ENCODE measurements around the gene CFAP97. TPM values are rescaled to one million over a fixed set of nuclear protein-coding genes. Genes with fewer than 3 reads are reported as not detected.
"Not testable (repeated sequence)": the region's sequence is repeated elsewhere in the genome, so short reads cannot be mapped to it uniquely, and the experiment has no call there.

Gene CFAP97
- polyA plus RNA-seq, 5 donors = 29.0 to 49.1 (median 42.8) TPM

DNA sequence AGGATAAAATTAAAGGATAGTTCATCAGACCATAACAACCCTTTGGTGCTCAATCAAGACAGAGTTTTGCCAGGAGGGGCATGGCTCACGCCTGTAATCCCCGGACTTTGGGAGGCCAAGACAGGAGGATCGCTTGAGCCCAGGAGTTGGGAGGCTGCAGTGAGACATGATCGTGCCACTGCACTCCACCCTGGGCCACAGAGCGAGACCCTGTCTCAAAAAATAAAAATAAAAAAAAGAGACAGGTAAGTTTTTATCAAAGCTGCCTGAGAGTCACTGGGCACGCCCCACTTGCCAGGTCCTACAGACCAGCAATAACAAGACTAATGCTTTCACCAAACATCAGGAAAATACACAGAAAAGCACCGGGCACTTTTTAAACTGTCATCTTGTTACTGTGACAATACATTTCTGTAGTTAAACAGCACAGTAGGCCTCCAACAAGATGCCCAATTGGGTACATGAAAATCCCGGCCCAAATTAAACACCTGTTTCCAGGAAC is 765 bp downstream of the CFAP97 start:
- no peak for DNase-seq

DNA sequence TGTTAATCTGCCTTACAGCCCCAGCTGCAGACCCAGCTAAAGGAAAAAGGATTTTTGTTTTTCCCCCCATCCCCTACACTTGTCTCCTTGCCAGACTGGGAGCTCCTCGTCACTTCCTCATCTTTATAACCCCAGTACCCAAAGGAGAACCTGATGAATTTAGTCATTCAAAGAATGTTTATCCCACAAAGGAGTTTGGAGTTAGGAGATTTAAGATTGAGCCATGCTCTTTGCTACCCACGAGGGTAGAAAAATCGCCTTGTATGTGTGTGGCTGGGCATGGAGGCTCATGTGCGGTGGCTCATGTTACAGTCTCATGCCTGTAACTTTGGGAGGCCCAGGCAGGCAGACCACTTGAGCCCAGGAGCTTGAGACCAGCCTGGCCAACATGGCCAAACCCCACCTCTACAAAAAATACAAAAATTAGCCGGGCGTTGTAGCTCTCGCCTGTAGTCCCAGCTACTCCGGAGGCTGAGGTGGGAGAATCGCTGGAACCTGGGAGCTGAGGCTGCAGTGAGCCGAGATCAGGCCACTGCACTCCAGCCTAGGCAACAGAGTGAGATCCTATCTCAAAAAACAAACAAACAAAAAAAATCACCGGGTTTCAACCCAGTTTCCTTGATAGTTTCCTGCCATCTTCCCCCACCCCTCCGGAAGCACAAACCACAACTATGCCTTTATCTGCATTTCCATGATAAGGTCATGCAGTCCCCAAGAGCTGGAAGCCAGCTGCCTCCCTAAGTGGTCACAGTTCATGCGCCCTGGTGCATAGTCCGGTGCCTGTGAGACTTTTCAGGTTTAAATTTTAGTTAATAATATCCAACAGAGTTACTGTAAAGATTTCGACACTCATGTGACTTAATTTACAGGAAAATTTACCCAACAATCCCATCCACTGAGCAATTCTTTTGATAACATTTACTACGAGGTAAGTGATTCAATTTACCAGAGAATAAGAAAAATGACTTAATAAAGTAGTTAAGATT is 1.5 kb downstream of the CFAP97 start:
- DNase-seq = no peak

DNA sequence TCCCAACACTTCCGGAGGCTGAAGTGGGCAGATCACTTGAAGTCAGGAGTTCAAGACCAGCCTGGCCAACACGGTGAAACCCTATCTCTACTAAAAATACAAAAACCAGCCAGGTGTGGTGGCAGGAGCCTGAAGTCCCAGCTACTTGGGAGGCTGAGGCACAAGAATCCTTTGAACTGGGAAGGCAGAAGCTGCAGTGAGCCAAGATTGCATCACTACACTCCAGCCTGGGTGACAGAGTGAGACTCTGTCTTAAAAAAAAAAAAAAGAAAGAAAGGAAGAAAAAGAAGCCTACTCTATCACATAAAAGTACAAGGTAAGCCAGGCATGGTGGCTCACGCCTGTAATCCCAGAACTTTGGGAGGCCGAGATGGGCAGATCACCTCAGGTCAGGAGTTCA is 5.6 kb downstream of the CFAP97 start:
- not testable (repeated sequence) for DNase-seq

DNA sequence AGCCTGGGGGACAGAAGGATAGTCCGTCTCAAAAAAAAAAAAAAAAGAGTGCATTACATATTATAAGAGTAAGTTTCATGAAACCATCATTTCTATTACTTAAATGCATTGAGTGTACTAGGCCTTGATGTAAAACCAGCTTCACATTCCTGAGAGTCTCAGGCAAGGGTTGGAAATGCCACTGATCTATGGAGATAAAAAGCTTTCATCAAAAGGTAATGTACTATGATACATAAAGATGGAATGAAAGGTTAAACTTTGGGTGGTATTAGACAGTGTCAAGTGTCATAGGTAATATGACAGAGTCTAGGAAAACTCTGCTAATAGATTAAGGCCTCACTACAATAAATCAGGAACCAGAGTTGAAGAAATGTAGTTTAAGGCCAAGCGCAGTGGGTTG is 7.4 kb downstream of the CFAP97 start:
- no peak for DNase-seq

DNA sequence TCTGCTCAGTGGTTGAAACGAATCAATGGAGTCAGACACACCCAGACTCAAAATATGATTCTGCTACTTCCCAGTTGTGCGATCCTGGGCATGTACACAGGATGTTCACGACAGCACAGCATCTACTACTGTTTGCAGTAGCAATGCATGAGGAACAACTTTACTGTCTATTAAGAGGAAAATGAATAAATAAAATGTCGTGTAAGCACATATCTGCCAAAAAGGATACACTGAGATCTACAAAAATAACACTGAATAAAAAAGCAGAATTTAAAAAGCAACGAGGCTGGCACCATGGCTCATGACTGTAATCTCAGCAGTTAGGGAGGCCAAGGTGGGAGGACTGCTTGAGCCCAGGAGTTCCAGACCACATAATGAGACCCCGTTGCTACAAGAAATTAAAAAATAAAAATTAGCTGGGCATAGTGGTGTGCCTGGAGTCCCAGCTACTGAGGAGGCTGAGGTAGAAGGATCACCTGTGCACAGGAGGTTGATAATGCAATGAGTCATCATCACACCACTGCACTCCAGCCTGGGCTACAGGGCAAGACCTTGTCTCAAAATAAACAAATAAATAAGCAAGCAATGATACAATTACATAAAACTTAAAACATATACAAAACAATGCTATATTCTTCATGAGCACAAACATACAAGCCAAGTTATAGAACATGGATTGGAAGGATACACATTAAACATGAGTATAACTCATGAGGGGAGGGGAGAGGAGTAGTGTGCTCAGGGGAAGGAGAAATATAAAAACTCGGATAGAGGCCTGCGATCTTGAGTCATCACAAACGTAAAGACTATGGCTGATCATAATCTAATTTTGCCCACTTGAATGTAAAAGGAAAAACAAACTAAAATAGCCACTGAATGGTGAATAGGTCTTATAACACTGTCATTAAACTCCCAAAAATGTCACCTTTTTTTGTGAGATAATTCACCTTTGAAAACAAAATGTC is 8.6 kb downstream of the CFAP97 start:
- DNase-seq = no peak

DNA sequence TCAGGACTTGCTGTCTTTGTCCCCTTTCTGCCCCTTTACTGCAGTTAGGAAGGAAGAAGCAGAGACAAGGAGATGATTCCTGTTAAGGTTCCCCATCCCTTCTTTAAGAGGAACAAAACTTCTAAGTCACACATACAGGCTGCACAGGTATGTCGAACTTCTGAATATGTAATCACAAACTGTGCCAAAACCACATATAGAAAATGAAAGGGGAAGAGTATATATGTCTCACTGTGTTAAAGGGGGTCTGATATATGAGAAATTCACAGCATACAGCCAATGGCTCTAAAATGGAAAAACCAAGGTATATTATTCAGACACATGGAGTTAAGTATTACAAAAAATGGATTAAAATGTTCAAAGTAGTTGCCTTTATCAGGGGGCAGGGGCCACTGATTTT is 11.7 kb downstream of the CFAP97 start:
- DNase-seq = no peak

DNA sequence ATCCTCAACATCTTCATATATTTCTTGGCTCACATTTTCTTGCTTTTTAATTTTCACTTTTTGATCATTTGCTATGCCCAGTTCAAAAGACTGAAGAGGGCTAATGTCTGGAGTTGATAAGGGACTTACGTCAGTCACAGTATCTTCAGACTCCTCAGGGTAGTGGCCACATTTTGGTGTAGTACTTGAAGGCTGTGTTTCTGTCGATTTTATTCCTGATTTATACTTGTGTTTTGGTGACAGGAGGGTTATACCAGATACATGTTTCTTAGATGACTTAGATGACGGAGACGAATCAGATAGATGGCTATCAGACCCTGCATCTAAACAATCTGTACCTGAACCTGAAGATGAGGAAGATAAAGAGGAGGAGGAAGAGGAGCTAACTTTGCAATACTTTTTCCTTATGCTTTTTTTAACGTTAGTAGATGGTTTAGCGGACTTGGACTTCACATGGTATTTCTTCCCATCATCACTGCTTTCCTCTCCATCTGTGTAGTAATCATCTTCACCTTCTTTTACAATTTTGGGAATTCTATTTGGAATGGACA is 13.4 kb downstream of the CFAP97 start:
- no peak for DNase-seq

DNA sequence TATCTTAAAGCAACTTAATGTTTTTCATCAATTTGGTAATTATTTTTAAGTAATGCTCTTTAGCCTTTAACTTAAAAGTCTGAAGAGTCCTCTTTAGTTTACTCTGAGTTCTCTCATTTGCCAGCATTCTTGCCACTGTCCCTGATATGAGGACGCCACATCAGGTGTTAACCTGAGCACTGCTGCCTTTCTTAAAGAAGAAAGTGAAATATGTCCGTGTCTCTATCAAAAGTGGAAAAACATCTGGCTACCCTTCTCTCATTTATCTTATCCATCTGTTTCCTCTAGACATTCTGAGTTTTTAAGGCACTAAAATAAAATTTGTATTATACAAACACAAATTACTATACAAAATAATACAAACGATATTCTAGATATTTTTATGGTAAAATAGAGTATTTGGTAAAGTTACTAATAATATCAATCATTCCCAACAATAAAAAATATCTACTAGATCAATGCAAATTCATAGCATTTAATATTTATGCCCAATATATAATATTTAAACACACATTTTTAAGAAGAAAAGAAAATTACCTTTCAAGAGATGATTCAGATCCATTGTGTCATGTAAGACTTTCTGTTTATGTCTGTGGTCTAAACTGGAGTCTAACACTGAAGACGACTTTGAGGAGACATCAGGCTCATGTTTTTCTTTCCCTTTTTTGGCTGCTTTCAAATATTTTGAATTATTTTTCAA is 14.0 kb downstream of the CFAP97 start:
- no peak for DNase-seq

DNA sequence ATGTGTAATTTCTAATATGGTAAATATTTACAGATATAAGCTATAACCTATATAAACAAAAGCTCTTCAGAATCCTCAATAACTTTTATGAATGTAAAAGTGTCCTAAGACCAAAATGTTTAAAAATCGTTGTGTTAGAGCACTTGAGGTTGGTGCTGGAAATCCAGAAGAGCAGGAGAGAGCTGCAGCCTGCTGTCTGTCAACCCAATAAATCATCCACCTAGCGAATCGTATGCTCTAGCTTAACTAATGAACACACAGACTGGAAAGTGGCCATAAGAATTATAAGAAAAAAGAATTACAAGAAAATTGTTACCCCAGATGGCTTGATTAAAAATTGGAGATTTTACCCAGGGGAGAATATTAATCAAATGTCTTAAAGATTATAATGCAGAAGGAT is 17.0 kb downstream of the CFAP97 start:
- DNase-seq = no peak

DNA sequence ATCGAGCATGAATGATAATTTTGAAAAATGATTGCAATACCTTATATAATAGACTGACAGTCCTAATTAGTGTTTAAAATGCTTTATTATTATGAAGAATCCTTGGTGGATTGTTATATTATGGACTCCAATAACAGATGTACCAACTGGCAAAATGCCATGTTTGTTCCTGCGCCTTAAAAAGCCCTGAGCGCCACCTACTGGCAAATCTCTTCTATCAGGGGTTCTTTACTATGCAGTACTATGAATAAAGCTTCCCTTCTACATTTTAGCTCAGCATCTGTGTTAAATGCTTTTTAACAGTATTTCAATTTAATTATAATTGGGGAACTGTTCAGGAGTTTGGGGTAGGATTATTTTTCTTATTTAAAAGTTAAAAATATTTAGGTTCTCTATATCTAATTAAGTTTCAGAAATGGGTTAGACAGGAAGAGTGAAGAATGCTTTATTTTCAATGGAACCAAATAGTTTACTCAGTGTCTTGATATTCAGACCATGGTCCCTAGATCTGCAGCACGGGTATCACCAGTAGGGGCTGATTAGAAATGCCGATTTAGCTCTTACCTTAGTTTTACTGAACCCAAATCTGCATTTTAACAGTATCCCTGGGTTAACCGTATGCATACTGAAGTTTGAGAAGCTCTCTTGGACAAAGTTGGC is 20.0 kb downstream of the CFAP97 start:
- DNase-seq = peak; percentile 77 to 83

DNA sequence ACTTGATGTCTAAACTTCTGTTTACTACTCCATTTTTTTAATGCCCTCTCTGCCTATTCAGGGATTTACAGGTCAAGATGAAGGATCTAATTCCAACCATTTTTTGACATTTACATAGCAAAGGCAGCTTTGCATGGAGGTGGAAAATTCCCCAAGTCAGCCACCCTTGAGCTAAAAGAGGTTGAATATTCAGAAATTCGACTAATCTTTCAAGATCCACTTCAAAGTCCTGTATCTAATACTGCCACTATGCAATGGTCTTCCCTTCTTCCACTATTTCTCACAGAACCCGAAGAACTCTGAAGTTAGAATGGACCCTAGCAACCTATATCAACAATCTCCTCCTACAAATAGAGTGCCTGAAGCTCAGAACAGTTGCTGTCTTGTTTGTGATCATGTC is 21.6 kb downstream of the CFAP97 start:
- DNase-seq = no peak

DNA sequence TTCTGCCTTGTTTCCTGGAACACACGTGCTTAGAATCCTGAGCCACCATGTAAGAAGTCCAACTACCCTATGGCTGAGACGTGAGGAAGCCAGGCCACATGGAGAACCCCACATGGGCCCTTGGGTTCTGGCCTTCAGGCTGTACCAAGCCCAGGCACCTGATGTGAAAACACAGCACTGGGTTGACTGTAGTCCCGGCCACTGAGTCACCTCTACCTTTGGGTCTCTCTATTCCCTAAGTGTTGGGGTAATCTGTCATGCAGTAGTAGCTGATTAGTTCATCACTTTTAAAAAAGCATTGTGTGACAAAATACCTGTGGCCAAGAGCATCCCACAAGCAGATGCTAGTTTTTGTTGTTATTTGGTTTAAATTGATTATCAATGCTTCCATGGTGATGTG is 24.3 kb downstream of the CFAP97 start:
- no peak for DNase-seq

DNA sequence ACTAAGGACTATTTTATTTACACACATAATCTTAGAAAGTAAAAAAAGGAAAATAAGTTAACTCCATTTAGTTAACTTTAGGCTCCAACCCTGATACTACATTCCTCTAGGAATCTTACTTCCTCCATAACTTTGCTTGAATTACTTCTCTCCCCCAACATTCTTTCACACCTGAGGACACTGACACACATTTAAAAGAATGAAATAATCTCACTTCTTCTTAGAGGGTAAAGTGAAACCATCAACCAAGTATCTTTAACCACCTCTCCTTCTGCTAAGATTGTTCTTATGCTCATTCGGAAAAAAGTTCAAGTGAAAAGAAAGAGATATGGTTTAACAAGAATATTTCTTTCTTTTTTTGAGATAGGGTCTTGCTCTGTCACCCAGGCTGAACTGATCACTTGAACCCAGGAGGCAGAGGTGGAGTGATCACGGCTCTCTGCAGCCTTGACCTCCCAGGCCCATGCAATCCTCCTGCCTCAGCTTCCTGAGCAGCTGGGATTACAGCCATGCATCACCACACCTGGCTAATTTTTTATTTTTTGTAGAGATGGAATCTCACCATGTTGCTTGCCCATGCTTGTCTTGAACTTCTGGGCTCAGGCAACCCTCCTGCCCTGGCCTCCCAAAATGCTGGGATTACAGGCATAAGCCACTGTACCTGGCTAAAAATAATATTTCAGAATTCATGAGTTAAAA is 32.3 kb downstream of the CFAP97 start:
- DNase-seq = no peak

DNA sequence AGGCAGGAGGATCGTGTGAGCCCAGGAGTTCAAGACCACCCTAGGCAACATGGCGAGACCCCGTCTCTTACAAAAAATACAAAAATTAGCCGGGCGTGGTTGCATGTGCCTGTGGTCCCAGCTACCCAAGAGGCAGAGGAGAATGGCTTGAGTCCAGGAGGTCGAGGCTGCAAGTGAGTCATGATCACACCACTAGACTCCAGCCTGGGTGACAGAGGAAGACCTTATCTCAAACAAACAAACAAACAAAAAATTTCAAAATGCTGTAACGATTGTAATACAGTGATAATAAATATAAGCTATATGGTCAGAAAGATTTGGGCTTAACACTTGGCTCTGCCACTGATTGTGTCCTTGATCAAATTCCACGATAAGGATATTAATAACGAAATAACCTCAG is 36.6 kb downstream of the CFAP97 start:
- DNase-seq = no peak

DNA sequence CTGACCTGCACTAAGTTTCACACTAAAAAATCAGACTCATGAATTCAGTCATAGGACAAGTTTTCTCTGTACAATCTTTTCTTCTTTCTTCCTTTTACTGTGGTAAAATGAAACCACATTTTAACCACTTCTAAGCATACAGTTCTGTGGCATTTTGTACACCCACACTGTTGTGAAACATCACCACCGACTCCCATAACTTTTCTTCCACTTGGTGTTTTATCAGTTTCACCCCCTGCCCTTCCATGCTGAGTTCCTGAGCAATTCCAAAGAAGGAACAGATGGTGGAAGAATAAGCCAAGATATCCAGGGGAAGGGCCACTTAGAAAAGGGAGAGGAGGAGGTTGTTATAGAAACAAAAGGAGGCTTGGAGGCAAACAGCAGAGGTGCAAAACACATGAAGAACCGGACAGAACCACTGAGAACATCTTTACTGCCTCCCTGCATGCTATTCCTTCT is 38.2 kb downstream of the CFAP97 start:
- no peak for DNase-seq

DNA sequence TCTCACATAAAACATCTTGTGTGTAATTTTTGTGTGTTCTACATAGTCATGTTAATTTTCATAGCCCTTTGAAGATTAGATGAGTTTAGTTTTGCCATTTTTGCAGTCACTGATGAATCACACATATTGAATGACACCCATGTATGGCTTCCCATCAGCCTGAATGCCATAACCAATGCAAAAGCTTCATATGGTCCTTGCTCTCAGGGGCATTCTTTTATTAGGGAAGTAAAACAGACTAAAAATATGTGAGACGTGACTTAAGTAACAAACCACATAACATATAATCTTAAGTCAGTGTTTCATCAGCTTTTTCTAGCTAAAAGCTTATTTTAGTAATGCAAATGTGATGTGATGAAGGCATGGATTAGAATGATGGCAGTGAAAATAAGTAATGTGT is 52.5 kb downstream of the CFAP97 start:
- DNase-seq = no peak

DNA sequence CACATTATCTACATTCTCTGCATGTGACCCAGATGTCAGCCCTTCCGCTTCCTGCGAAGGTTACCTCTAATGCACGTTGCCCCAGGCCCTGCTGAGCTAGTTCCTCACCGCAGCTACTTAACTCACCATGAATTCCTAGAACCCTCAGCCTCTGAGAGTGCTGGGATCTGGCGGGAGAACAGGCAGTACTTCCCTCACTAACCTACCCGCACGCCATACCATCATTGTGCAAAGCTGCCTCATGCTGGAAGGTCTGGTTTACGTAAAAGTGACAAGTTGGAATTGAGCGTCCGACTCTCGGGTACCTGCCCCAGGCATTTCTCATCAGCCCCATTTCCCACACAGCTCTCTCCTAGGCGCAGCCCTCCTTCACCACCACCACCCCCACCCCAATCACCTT is 54.4 kb downstream of the CFAP97 start:
- DNase-seq = no peak

DNA sequence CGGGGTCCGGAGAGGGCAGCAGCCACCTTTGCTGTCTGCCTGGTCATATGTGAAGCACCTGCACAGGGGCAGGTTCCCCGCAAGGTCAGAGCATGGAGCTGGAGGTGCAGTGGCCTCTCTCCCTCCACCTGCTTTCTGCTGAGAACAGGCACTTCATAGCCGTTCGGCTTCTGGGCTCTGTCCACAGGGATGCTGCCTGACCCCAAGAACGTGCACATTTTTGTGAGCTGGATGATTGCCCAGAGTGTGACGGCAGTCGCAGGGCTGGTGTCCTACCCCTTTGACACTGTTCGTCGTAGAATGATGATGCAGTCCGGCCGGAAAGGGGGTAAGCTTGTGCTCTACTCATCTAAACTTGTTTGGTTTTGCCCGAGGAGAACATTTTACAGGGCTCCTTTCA is 58.2 kb downstream of the CFAP97 start:
- DNase-seq = no peak

DNA sequence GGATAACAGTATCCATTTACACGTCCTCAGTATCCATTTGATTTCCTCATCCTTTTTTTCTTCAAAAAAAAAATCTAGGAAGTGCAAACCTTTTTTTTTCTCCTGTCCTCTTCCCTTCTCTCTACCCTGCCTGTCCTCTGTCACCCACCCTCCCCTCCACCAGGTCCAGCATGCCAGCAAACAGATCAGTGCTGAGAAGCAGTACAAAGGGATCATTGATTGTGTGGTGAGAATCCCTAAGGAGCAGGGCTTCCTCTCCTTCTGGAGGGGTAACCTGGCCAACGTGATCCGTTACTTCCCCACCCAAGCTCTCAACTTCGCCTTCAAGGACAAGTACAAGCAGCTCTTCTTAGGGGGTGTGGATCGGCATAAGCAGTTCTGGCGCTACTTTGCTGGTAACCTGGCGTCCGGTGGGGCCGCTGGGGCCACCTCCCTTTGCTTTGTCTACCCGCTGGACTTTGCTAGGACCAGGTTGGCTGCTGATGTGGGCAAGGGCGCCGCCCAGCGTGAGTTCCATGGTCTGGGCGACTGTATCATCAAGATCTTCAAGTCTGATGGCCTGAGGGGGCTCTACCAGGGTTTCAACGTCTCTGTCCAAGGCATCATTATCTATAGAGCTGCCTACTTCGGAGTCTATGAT is 59.1 kb downstream of the CFAP97 start:
- no peak for DNase-seq

DNA sequence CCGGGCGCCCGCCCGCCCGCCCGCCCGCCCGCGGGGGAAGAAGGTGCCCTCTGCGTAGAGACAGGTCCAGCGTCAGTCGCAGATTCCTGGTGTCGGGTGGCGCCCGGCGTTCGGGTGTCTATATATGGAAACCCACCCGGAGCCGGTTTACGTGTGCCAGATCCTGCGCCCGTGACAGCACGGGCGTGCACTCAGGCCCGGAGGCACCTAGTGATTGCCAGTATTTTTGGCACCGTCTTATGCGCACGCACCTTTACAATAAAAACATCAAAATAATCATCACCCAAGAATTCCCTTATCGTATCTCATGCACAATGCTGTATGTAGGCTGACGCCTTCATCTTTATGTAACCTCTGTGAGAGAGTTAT is 60.2 kb downstream of the CFAP97 start:
- DNase-seq = no peak
